Measurements from ENCODE around the gene KCTD12. TPM values are rescaled to one million over a fixed set of nuclear protein-coding genes. Genes with fewer than 3 reads are reported as not detected.

The KCTD12 gene
- polyA plus RNA-seq, 3 donors: 30.9 to 67.1 (median 31.2) TPM

- intact Hi-C loops (cut with micrococcal nuclease): no loop called here
- WGBS (ENCODE audit: insufficient coverage): 34% methylated on average over 4 of the region's 5 CpGs
- TF ChIP-seq CTCF (IDR thresholded peaks at IDR 0.05): no peak
- Histone ChIP-seq H3K27me3 (ENCODE audit: control insufficient read depth in 2 of 2, insufficient read depth in 2 of 2, low read length in 2 of 2) (no peaks in the 10 kb centered on the region), H4K20me1 (ENCODE audit: insufficient read depth, low read length) (no peaks in the 10 kb centered on the region), H2AFZ (ENCODE audit: insufficient read depth, low read depth, low read length, poor library complexity, severe bottlenecking) (no peak overlapping the region), H3K79me2 (ENCODE audit: insufficient read depth, low read length) (no peaks in the 10 kb centered on the region), H3K9ac (ENCODE audit: insufficient read depth, low read length, poor library complexity, severe bottlenecking) (no peak overlapping the region), H3K36me3 (replicated peaks in 1 of 2; ENCODE audit: control insufficient read depth in 1 of 2, insufficient read depth in 2 of 2, low read length in 2 of 2) (no peaks in the 10 kb centered on the region), H3K4me1 (ENCODE audit: control insufficient read depth in 1 of 2, insufficient read depth in 2 of 2, low read length in 2 of 2) (no peaks in the 10 kb centered on the region), H3K4me2 (replicated peaks; ENCODE audit: extremely low read depth, low read length, poor library complexity, severe bottlenecking) (no peak overlapping the region), H3K4me3 (replicated peaks in 1 of 3; ENCODE audit: low read depth in 2 of 3, low read length in 3 of 3) (no peak overlapping the region), H3K9me3 (replicated peaks in 1 of 2; ENCODE audit: control insufficient read depth in 1 of 2, insufficient read depth in 1 of 2, low read length in 2 of 2) (peaks cover 3 to 4% of the 10 kb centered on the region in 2 donors), H3K27ac (ENCODE audit: low read depth in 1 of 2, low read length in 2 of 2) (no peak overlapping the region)
- DNase-seq: no peak
- no peak overlapping the region for H3K27ac Mint-ChIP-seq
- peaks cover 0 to 2% (median 0%) of the 10 kb centered on the region in 3 donors for H3K27me3 Mint-ChIP-seq (ENCODE audit: low read depth in 3 of 3)
- H3K9me3 Mint-ChIP-seq: peaks cover 5 to 17% (median 8%) of the 10 kb centered on the region in 7 donors
- H3K36me3 Mint-ChIP-seq: no peaks in the 10 kb centered on the region
- peaks cover 2% of the 10 kb centered on the region for H3K4me1 Mint-ChIP-seq
- no peak overlapping the region for H3K4me3 Mint-ChIP-seq
Measured at GRCh38 chr13:76927955-76928354, 41.8 kb upstream of the KCTD12 start.

GRCh38 chr13:76925115-76925514 lies 38.9 kb upstream of the KCTD12 start:
- no peak overlapping the region for H3K4me3 Mint-ChIP-seq
- no peaks in the 10 kb centered on the region for H3K36me3 ChIP-seq (replicated peaks in 1 of 2; ENCODE audit: control insufficient read depth in 1 of 2, insufficient read depth in 2 of 2, low read length in 2 of 2)
- H3K27ac ChIP-seq (ENCODE audit: low read depth in 1 of 2, low read length in 2 of 2): no peak overlapping the region
- no peak overlapping the region for H2AFZ ChIP-seq (ENCODE audit: insufficient read depth, low read depth, low read length, poor library complexity, severe bottlenecking)
- H4K20me1 ChIP-seq (ENCODE audit: insufficient read depth, low read length): no peaks in the 10 kb centered on the region
- TF ChIP-seq CTCF (IDR thresholded peaks at IDR 0.05): no peak
- H3K27me3 Mint-ChIP-seq (ENCODE audit: low read depth in 3 of 3): peaks cover 0 to 2% (median 0%) of the 10 kb centered on the region in 3 donors
- no peaks in the 10 kb centered on the region for H3K9me3 ChIP-seq (replicated peaks in 1 of 2; ENCODE audit: control insufficient read depth in 1 of 2, insufficient read depth in 1 of 2, low read length in 2 of 2)
- no peak overlapping the region for H3K27ac Mint-ChIP-seq
- peaks cover 6% of the 10 kb centered on the region for H3K4me1 Mint-ChIP-seq
- H3K4me2 ChIP-seq (replicated peaks; ENCODE audit: extremely low read depth, low read length, poor library complexity, severe bottlenecking): no peak overlapping the region
- no peak for DNase-seq
- H3K27me3 ChIP-seq (ENCODE audit: control insufficient read depth in 2 of 2, insufficient read depth in 2 of 2, low read length in 2 of 2): no peaks in the 10 kb centered on the region
- no CpG with 5 or more reads among the region's 1 CpG for WGBS (ENCODE audit: insufficient coverage)
- intact Hi-C loops (cut with micrococcal nuclease): no loop called here
- H3K9me3 Mint-ChIP-seq: peaks cover 0 to 9% (median 2%) of the 10 kb centered on the region in 7 donors
- H3K4me3 ChIP-seq (replicated peaks in 1 of 3; ENCODE audit: low read depth in 2 of 3, low read length in 3 of 3): no peak overlapping the region
- no peaks in the 10 kb centered on the region for H3K36me3 Mint-ChIP-seq
- no peaks in the 10 kb centered on the region for H3K4me1 ChIP-seq (ENCODE audit: control insufficient read depth in 1 of 2, insufficient read depth in 2 of 2, low read length in 2 of 2)
- no peak overlapping the region for H3K9ac ChIP-seq (ENCODE audit: insufficient read depth, low read length, poor library complexity, severe bottlenecking)
- no peaks in the 10 kb centered on the region for H3K79me2 ChIP-seq (ENCODE audit: insufficient read depth, low read length)
